Measurements from ENCODE around the gene FAM161B. TPM values are rescaled to one million over a fixed set of nuclear protein-coding genes. Genes with fewer than 3 reads are reported as not detected.

FAM161B gene
- total and polyA plus RNA-seq, 2 of the 4 experiments (the other 2 are of a cell fraction): 1.9 to 2.5 TPM

DNA sequence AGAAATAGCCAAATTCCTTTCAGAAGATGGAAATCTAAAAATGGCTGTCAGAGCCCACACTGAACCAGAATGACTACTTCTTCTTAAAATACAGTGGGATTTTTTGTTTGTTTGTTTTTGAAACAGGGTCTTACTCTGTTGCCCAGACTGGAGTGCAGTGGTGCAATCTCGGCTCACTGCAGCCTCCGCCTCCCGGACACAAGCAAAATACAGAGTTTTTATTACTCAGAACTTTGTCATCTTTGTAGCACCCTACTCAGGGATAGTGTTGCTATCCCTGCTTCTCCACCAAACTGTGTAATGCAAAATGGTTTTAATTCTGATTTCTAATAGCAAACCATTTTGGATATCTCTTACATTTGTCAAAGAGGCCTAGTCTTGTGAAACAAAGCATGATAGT, 46.9 kb downstream of the FAM161B start:
- in situ Hi-C loops (cut with MboI; ENCODE audit: low sequenced_read_pairs) (no loop called here), intact Hi-C loops (cut with micrococcal nuclease) (no loop called here), dilution Hi-C loops (cut with HindIII; ENCODE audit: low sequenced_read_pairs, unreplicated experiment) (no loop called here)
- WGBS, 2 experiments (ENCODE audit: extremely low coverage in 2 of 2, insufficient read length in 1 of 2): no CpG with 5 or more reads among the region's 3 CpGs
- no peaks in the 10 kb centered on the region for H3K27me3 ChIP-seq (ENCODE audit: control insufficient read depth, insufficient read depth, low read length)
- H3K9me1 ChIP-seq (ENCODE audit: insufficient read depth, low read length): peaks cover 4% of the 10 kb centered on the region; the same call in 1 of the 2 replicates
- H3K9ac ChIP-seq (ENCODE audit: low read depth, low read length): no peak overlapping the region
- H3K4me1 ChIP-seq (ENCODE audit: control insufficient read depth, insufficient read depth, low read length): no peaks in the 10 kb centered on the region
- H3K27ac ChIP-seq (ENCODE audit: insufficient read depth, low read length): no peak overlapping the region
- no peak overlapping the region for H3K18ac ChIP-seq (ENCODE audit: low read depth, low read length)
- no peak overlapping the region for H2BK5ac ChIP-seq (ENCODE audit: low read depth, low read length, poor library complexity, severe bottlenecking)
- no peak overlapping the region for H2BK120ac ChIP-seq (ENCODE audit: low read depth, low read length)
- H2BK15ac ChIP-seq (ENCODE audit: low read depth, low read length): no peak overlapping the region
- H2AK5ac ChIP-seq (ENCODE audit: low read depth, low read length): no peak overlapping the region
- H4K20me1 ChIP-seq (ENCODE audit: insufficient read depth, low read length): peaks cover 9% of the 10 kb centered on the region; the same call in 1 of the 2 replicates
- POLR2A ChIA-PET (ENCODE audit: unreplicated experiment): interaction anchor here (1.7 kb wide), 1 partner anchor 16 kb away, joined by 5 read pairs; the partner anchor contains the start of gene ZNF410
- no peak overlapping the region for H4K5ac ChIP-seq (ENCODE audit: low read depth, low read length)
- no peak overlapping the region for H2BK20ac ChIP-seq (ENCODE audit: low read depth, low read length)
- H3K56ac ChIP-seq (ENCODE audit: extremely low read depth, insufficient read depth, low read length): no peak overlapping the region
- H3K4ac ChIP-seq (ENCODE audit: low read depth, low read length): no peak overlapping the region
- H2AFZ ChIP-seq (replicated peaks; ENCODE audit: low read length, poor library complexity): no peak overlapping the region
- no peaks in the 10 kb centered on the region for H3K9me3 ChIP-seq (ENCODE audit: control insufficient read depth, insufficient read depth, low read length)
- H3K14ac ChIP-seq (replicated peaks; ENCODE audit: low read depth, low read length): no peak overlapping the region
- CTCF ChIA-PET: no interaction called here
- H3K36me3 ChIP-seq (ENCODE audit: control insufficient read depth, insufficient read depth, low read length): peaks cover 44% of the 10 kb centered on the region
- no peak overlapping the region for H2AK9ac ChIP-seq (replicated peaks; ENCODE audit: low read depth, low read length, poor library complexity)
- no peak overlapping the region for H4K8ac ChIP-seq (ENCODE audit: low read depth in 2 of 2, low read length in 2 of 2)
- DNase-seq (peak; percentile 35), ATAC-seq (ENCODE audit: low read depth) (peak; percentile 86)
- no peak for TF ChIP-seq MAZ (IDR thresholded peaks at IDR 0.05; ENCODE audit: borderline replicate concordance, low read depth, low read length)
- TF ChIP-seq POLR2A (IDR thresholded peaks at IDR 0.05; ENCODE audit: low read depth, low read length): no peak
- TF ChIP-seq CEBPB (IDR thresholded peaks at IDR 0.05; ENCODE audit: low read depth, low read length): peak; percentile 77; the same call in 1 of the 2 replicates
- H3K23ac ChIP-seq (ENCODE audit: low read depth, low read length): no peak overlapping the region
- BruUV-seq (replicated peaks): no TSS peak
- H4K91ac ChIP-seq (ENCODE audit: insufficient read depth, low read depth, low read length): no peak overlapping the region
- H3K4me3 ChIP-seq (ENCODE audit: insufficient read depth, low read depth, low read length): no peak overlapping the region
- H3K79me1 ChIP-seq (ENCODE audit: low read depth in 1 of 2, low read length in 2 of 2): peaks cover 26 to 27% of the 10 kb centered on the region in 2 experiments
- H3K4me2 ChIP-seq (ENCODE audit: low read depth, low read length): no peak overlapping the region

Measured in IMR-90 (cell line).